Gastrocnemius medialis (tissue), 4 donors: Measurements from ENCODE around the gene RPA1. TPM values are rescaled to one million over a fixed set of nuclear protein-coding genes. Genes with fewer than 3 reads are reported as not detected.
"Not testable (repeated sequence)": the region's sequence is repeated elsewhere in the genome, so short reads cannot be mapped to it uniquely, and the experiment has no call there.

Experiments
- ATAC-seq, 2 donors: fragments of 150-250 bp; one replicate each; pipeline ENCODE4 v1.9.1; 2016
- DNase-seq, 2 donors: peaks; one replicate each; pipeline ENCODE4 v3.0.0-alpha.2; 2019
- H3K27ac ChIP-seq, 4 donors: fragments of 200-600 bp; sonication (generic); 1 replicate in 1 of 4; 2 replicates in 3 of 4; pipeline ENCODE4 v1.5.1; 2016 to 2018; ENCODE audit warnings: mild to moderate bottlenecking in 2 of 4, moderate library complexity in 1 of 4
- H3K27me3 ChIP-seq, 3 donors: fragments of 200-600 bp; sonication (generic) in 2 of 3; 1 replicate in 1 of 3; 2 replicates in 2 of 3; pipeline versions ENCODE4 v1.5.1 to v1.6.0; 2016 to 2019; ENCODE audit warnings: mild to moderate bottlenecking in 1 of 3, moderate library complexity in 1 of 3
- H3K36me3 ChIP-seq, 2 donors: fragments of 200-600 bp; sonication (generic) in 1 of 2; one replicate each; pipeline ENCODE4 v1.5.1; 2017 to 2018
- H3K4me1 ChIP-seq, 2 donors: fragments of 200-600 bp; sonication (generic) in 1 of 2; one replicate each; pipeline ENCODE4 v1.5.1; 2016 to 2017; ENCODE audit warnings: mild to moderate bottlenecking in 2 of 2
- H3K4me3 ChIP-seq, 4 donors: fragments of 200-600 bp; sonication (generic) in 3 of 4; 1 replicate in 1 of 4; 2 replicates in 3 of 4; pipeline ENCODE4 v1.5.1; 2016 to 2019; ENCODE audit warnings: mild to moderate bottlenecking in 2 of 4
- H3K9me3 ChIP-seq, 3 donors: fragments of 200-600 bp; sonication (generic) in 2 of 3; 1 replicate in 1 of 3; 2 replicates in 2 of 3; pipeline ENCODE4 v1.5.1; 2016 to 2019
- POLR2A ChIP-seq, 2 donors: fragments of 450-650 bp; IDR thresholded peaks; one replicate each; pipeline ENCODE4 v1.6.1; 2017; ENCODE audit warnings: antibody characterized with exemption in 2 of 2, mild to moderate bottlenecking in 2 of 2, moderate library complexity in 2 of 2
- in situ Hi-C, 4 donors: fragments of 200-750 bp; cut with MboI; loops; one replicate each; pipeline versions ENCODE4 v1.15.0 to v1.8.0; 2017; ENCODE audit warnings: low sequenced_read_pairs in 4 of 4
- intact Hi-C: fragments of 100-400 bp; cut with DNase I; formaldehyde crosslinking; loops from one replicate; pipeline ENCODE4 v1.15.1; 2023; ENCODE audit warnings: low total_unique reads
- total RNA-seq, 4 donors: library from RNA; depleted of rRNA; stranded (reverse); fragments of >200 nt; gene quantifications; one replicate each; pipeline versions ENCODE4 v1.1.0 to v1.2.3, GENCODE V29; 2016
- TF ChIP-seq, protein P1 (sequence below), 5 experiments: fragments of 450-650 bp in 3 of 5; fragments of 200-600 bp in 2 of 5; sonication (generic) in 2 of 5; IDR thresholded peaks in 4 of 5; conservative IDR thresholded peaks in 1 of 5; 1 replicate in 4 of 5; 2 replicates in 1 of 5; pipeline ENCODE4 v1.5.1; 2016 to 2019; ENCODE audit warnings: antibody characterized with exemption in 5 of 5, mild to moderate bottlenecking in 3 of 5, moderate library complexity in 3 of 5

The RPA1 gene
- total RNA-seq, 4 donors from 2014 or later, result 26.5 to 46.8 (median 34.9) TPM

DNA sequence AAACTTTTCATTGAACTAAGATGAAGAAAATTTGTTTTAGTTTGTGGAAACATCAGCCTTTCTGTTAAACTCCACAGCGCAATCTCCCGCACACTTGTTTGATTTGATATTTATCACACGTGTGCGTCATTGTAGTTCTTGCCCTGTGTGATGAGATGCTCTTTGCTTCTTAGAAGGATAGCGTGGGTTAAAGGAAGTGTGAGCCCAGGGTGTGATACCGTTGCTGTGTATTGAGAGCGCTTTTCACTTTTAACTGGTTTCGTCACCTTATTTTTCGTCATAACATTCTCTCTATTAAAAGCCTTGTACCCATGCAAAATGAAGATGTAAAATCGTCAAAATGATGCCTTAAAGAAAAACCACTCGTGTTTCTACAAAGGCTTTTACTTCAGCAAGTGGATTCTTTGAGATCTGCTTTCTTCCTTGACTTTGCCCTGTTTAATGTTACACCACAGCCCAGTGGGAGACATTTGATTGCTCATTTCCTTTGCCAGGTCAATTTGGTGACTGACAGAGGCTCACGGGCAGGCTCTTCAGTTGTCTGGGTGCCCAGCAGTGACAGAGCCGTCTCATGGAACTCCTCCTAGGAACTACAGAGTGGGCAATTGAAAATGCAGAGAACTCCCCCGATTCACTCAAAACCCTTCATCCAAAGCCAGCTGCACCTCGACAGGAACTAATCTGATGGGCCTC lies 61.1 kb downstream of the RPA1 start:
- Histone ChIP-seq H3K4me3 (no peak overlapping the region), H3K9me3 (no peaks in the 10 kb centered on the region), H3K27me3 (no peaks in the 10 kb centered on the region), H3K36me3 (peaks cover 0 to 88% of the 10 kb centered on the region in 2 donors), H3K4me1 (no peaks in the 10 kb centered on the region), H3K27ac (no peak overlapping the region)
- DNase-seq, result no peak
- intact Hi-C loops (no loop called here), in situ Hi-C loops (loop anchor here in 1 of 4 donors (25.0 kb wide), 1 partner anchor 396 kb away; no protein-coding TSS in a partner anchor)
- TF ChIP-seq POLR2A (IDR thresholded peaks at IDR 0.05), result no peak
- TF ChIP-seq, protein P1, sequence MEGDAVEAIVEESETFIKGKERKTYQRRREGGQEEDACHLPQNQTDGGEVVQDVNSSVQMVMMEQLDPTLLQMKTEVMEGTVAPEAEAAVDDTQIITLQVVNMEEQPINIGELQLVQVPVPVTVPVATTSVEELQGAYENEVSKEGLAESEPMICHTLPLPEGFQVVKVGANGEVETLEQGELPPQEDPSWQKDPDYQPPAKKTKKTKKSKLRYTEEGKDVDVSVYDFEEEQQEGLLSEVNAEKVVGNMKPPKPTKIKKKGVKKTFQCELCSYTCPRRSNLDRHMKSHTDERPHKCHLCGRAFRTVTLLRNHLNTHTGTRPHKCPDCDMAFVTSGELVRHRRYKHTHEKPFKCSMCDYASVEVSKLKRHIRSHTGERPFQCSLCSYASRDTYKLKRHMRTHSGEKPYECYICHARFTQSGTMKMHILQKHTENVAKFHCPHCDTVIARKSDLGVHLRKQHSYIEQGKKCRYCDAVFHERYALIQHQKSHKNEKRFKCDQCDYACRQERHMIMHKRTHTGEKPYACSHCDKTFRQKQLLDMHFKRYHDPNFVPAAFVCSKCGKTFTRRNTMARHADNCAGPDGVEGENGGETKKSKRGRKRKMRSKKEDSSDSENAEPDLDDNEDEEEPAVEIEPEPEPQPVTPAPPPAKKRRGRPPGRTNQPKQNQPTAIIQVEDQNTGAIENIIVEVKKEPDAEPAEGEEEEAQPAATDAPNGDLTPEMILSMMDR (IDR thresholded peaks at IDR 0.05 in 4 of 5, conservative IDR thresholded peaks at IDR 0.05 in 1 of 5), result no peak
- no peak for ATAC-seq

DNA sequence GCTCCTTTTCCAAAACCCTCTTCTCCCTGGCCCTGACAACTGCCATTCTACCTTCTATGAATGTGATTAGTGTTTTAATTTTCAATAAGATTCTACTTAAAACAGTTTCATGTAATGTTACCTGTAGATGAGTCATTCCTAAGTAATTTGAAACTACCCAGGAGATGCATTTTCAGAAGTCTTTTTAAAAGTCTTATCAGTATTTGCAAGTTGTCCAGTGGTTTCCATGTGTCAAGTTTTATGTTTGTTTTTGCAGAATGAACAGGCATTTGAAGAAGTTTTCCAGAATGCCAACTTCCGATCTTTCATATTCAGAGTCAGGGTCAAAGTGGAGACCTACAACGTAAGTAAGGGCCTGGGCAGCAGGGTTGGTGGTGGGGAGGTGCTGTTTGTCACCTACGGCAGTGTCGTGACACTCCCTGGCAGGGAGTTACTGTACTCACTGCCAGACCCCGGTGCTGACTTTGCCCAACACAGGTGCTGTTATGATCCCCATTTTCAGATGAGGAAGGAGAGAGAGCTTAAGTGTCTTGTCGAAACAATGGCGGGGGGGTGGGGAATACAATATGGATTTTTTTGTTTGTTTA lies 65.0 kb downstream of the RPA1 start:
- H3K4me3 ChIP-seq, result no peak overlapping the region
- in situ Hi-C loops (loop anchor here in 1 of 4 donors (25.0 kb wide), 1 partner anchor 392 kb away; no protein-coding TSS in a partner anchor), intact Hi-C loops (no loop called here)
- no peak overlapping the region for H3K27ac ChIP-seq
- no peaks in the 10 kb centered on the region for H3K9me3 ChIP-seq
- peaks cover 6% of the 10 kb centered on the region in 2 donors for H3K4me1 ChIP-seq
- H3K27me3 ChIP-seq, result no peaks in the 10 kb centered on the region
- peaks cover 6 to 80% of the 10 kb centered on the region in 2 donors for H3K36me3 ChIP-seq
- TF ChIP-seq, protein P1 (IDR thresholded peaks at IDR 0.05 in 4 of 5, conservative IDR thresholded peaks at IDR 0.05 in 1 of 5), result no peak
- TF ChIP-seq POLR2A (IDR thresholded peaks at IDR 0.05), result no peak
- ATAC-seq, result no peak
- no peak for DNase-seq

DNA sequence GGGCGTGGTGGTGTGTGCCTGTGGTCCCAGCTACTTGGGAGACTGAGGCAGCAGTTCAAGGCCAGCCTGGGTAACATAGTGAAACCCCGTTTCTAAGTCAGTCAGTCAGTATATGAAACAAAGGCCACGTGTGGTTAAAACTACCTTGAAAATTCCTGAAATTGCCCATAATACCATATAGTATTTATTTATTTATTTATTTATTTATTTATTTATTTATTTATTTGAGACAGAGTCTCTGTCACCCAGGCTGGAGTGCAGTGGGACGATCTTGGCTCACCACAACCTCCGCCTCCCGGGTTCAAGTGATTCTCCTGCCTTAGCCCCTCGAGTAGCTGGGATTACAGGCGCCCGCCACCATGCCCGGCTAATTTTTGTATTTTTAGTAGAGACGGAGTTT lies 65.7 kb downstream of the RPA1 start:
- H3K4me1 ChIP-seq, DNase-seq, intact Hi-C loops, H3K4me3 ChIP-seq, ATAC-seq, H3K27ac ChIP-seq, H3K27me3 ChIP-seq, H3K9me3 ChIP-seq: not testable (repeated sequence)
- in situ Hi-C loops, result loop anchor here in 1 of 4 donors (25.0 kb wide), 1 partner anchor 392 kb away; no protein-coding TSS in a partner anchor
- H3K36me3 ChIP-seq, result peaks cover 6 to 73% of the 10 kb centered on the region in 2 donors

DNA sequence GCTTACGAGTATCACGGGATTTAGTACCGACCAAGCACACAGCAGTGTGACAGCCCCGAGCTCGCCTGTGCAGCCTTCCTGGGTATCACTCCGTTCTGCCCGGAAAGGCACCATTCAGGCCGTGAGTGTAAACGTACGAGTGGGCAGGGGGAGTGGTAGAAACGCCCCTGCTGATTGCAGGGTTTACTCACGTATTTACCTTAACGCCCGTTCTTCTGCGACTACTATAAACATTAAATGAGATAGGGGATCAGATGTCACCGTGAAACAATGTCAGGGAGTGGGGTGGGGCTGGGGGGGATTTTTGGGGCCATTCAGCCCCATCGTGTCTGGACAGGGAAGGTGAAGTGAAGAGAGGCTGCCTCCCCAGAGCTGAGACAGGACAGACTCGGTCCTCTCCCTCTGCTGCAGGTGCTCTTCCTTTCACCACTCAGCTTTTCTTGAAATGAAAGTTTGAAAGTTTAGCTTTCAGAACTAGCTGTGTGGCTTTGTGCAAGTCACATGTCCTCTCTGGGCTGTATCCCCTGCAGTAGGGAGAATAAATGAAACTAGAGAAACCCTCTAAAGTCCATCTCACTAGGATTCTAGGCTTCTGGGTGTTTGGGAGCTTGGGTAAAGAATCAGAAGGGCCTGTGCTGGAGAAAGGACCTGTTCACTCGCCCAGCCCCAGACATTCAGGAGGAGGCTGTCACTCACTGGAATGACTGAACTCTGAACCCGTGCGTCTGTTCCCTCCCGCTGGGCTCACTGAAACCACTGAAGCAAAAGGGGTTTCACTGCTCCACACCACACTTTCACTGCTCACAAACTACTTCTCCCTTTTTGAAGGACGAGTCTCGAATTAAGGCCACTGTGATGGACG lies 66.7 kb downstream of the RPA1 start:
- no peak for TF ChIP-seq POLR2A (IDR thresholded peaks at IDR 0.05)
- TF ChIP-seq, protein P1 (IDR thresholded peaks at IDR 0.05 in 4 of 5, conservative IDR thresholded peaks at IDR 0.05 in 1 of 5), result no peak
- no peaks in the 10 kb centered on the region for H3K27me3 ChIP-seq
- in situ Hi-C loops, result loop anchor here in 1 of 4 donors (25.0 kb wide), 1 partner anchor 391 kb away; no protein-coding TSS in a partner anchor
- no peak overlapping the region for H3K4me3 ChIP-seq
- intact Hi-C loops, result no loop called here
- peaks cover 6 to 10% of the 10 kb centered on the region in 2 donors for H3K4me1 ChIP-seq
- ATAC-seq (no peak), DNase-seq (no peak)
- no peaks in the 10 kb centered on the region for H3K9me3 ChIP-seq
- H3K36me3 ChIP-seq, result peaks cover 6 to 63% of the 10 kb centered on the region in 2 donors
- no peak overlapping the region for H3K27ac ChIP-seq
